ENCODE data around the gene CTBP1.

GRCh38 chr4:1222938-1223690 is 25.8 kb downstream of the CTBP1 start:
- TF ChIP-seq CTCF (IDR thresholded peaks at IDR 0.05; ENCODE audit: low read depth, low read length) (no peak), MAX (IDR thresholded peaks at IDR 0.05; ENCODE audit: low read depth, low read length) (no peak)

All from NB4 (cell line).